ENCODE measurements around the gene KRTAP10-2. TPM values are rescaled to one million over a fixed set of nuclear protein-coding genes. Genes with fewer than 3 reads are reported as not detected.

KRTAP10-2 gene
- total RNA-seq, 1 experiment from 2014 or later = not detected

DNA sequence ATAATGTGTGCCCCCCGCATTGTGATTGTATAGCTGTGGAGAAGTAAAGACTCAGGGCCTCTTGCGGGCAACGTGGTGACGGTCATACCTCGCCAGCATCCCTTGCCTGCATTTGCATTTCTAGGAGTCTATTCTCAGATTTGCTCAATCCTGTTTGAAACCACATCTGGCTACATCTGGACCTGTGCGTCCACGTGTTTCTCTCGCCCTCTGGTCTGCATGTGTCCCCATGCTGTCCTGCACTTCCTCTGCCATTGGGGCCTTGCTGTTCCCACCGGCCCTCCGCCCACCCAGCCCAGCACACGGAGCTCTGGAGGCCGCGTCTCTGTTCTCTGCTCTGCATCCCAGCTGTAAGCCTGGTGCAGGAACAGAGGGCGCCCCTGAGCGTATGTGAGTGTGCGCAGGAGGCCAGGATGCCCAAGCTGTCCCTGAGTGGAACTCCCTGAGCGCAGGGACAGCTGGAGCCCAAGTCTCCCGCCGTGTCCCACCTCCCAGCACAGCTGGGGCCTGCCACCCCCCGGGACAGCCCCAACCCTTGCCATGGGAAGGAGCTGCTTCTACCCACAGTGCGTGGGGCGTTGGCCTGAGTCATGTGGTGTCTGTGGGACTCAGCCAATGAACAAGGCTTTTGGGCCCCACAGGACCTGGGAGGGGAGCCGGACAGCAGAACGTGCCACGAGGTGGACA lies 1.6 kb downstream of the KRTAP10-2 start:
- Histone ChIP-seq H3F3A (ENCODE audit: insufficient read depth, low read depth) (no peaks in the 10 kb centered on the region), H3K79me2 (ENCODE audit: low read depth) (no peaks in the 10 kb centered on the region), H3K4me2 (no peak overlapping the region), H3K27ac (no peak overlapping the region), H3K9me3 (ENCODE audit: insufficient read depth, low read depth) (no peaks in the 10 kb centered on the region), H3K4me3 (no peak overlapping the region), H4K20me1 (ENCODE audit: insufficient read depth) (no peaks in the 10 kb centered on the region), H3K9me2 (ENCODE audit: insufficient read depth) (no peaks in the 10 kb centered on the region), H3K27me3 (ENCODE audit: insufficient read depth, low read depth) (peaks cover 63% of the 10 kb centered on the region), H3K4me1 (replicated peaks; ENCODE audit: insufficient read depth) (no peaks in the 10 kb centered on the region), H2AFZ (no peak overlapping the region), H3K36me3 (ENCODE audit: low read depth) (no peaks in the 10 kb centered on the region)
- no peak for DNase-seq
- no TSS peak for BruUV-seq (replicated peaks)
- ChIA-PET POLR2A (ENCODE audit: unreplicated experiment) (no interaction called here), CTCF (no interaction called here)
- intact Hi-C loops (cut with micrococcal nuclease; ENCODE audit: unreplicated experiment) = no loop called here
- TF ChIP-seq, protein P1, sequence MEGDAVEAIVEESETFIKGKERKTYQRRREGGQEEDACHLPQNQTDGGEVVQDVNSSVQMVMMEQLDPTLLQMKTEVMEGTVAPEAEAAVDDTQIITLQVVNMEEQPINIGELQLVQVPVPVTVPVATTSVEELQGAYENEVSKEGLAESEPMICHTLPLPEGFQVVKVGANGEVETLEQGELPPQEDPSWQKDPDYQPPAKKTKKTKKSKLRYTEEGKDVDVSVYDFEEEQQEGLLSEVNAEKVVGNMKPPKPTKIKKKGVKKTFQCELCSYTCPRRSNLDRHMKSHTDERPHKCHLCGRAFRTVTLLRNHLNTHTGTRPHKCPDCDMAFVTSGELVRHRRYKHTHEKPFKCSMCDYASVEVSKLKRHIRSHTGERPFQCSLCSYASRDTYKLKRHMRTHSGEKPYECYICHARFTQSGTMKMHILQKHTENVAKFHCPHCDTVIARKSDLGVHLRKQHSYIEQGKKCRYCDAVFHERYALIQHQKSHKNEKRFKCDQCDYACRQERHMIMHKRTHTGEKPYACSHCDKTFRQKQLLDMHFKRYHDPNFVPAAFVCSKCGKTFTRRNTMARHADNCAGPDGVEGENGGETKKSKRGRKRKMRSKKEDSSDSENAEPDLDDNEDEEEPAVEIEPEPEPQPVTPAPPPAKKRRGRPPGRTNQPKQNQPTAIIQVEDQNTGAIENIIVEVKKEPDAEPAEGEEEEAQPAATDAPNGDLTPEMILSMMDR (conservative IDR thresholded peaks at IDR 0.05) = no peak
- no peak for TF ChIP-seq EZH2 (IDR thresholded peaks at IDR 0.05; ENCODE audit: low read depth)

DNA sequence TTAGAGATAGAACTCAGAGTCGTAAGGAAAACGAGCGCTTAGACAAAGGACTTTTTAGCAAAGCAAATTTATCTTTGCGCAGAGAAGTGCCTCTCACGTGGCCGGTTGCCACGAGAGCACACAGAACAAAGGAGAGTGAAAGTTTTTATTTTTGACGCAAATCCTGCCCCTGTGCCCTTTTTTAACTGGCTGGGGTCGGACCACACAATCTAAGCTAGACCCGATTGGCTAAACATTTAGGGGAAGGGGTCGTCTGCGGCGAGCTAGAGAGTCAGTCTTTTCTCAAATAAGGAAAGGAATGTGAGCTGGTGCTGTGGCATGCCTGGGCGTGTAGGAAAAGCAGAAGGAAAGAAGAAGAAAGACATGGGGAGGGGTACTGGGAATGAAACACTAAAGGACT lies 2.4 kb downstream of the KRTAP10-2 start:
- Histone ChIP-seq H3K9me2 (ENCODE audit: insufficient read depth) (no peaks in the 10 kb centered on the region), H3K4me1 (replicated peaks; ENCODE audit: insufficient read depth) (no peaks in the 10 kb centered on the region), H3K36me3 (ENCODE audit: low read depth) (no peaks in the 10 kb centered on the region), H2AFZ (no peak overlapping the region), H4K20me1 (ENCODE audit: insufficient read depth) (no peaks in the 10 kb centered on the region), H3K79me2 (ENCODE audit: low read depth) (no peaks in the 10 kb centered on the region), H3F3A (ENCODE audit: insufficient read depth, low read depth) (no peaks in the 10 kb centered on the region), H3K27me3 (ENCODE audit: insufficient read depth, low read depth) (peaks cover 56% of the 10 kb centered on the region), H3K4me2 (no peak overlapping the region), H3K27ac (no peak overlapping the region), H3K9me3 (ENCODE audit: insufficient read depth, low read depth) (no peaks in the 10 kb centered on the region), H3K4me3 (no peak overlapping the region)
- intact Hi-C loops (cut with micrococcal nuclease; ENCODE audit: unreplicated experiment) = no loop called here
- CTCF ChIA-PET = no interaction called here
- POLR2A ChIA-PET (ENCODE audit: unreplicated experiment) = no interaction called here
- no peak for TF ChIP-seq EZH2 (IDR thresholded peaks at IDR 0.05; ENCODE audit: low read depth)
- TF ChIP-seq, protein P1 (conservative IDR thresholded peaks at IDR 0.05) = no peak
- no TSS peak for BruUV-seq (replicated peaks)
- DNase-seq = no peak

DNA sequence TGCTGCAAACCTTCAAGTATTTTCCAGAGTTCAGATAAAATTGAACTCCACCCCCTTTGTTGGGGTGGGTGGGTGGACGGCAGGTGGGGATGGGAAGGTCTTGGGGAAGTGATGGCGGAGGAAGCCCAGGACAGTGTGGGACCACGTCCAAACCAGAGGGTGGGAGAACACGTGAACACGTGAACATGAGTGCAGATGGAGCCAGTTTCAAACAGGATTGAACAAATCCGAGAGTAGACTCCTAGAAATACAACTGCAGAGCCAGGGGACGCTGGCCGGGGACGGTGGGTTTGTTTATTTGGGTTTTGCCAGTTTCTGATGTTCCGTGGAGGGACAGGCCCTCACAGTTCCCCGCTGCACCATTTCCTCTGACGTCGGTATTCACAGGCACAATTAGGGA lies 2.9 kb downstream of the KRTAP10-2 start:
- H3K79me2 ChIP-seq (ENCODE audit: low read depth) = no peaks in the 10 kb centered on the region
- H3K9me3 ChIP-seq (ENCODE audit: insufficient read depth, low read depth) = no peaks in the 10 kb centered on the region
- no peaks in the 10 kb centered on the region for H3K4me1 ChIP-seq (replicated peaks; ENCODE audit: insufficient read depth)
- no peak overlapping the region for H3K4me2 ChIP-seq
- no peak overlapping the region for H2AFZ ChIP-seq
- DNase-seq = no peak
- H4K20me1 ChIP-seq (ENCODE audit: insufficient read depth) = no peaks in the 10 kb centered on the region
- no peaks in the 10 kb centered on the region for H3K36me3 ChIP-seq (ENCODE audit: low read depth)
- H3F3A ChIP-seq (ENCODE audit: insufficient read depth, low read depth) = no peaks in the 10 kb centered on the region
- no peak overlapping the region for H3K27ac ChIP-seq
- BruUV-seq (replicated peaks) = no TSS peak
- ChIA-PET CTCF (no interaction called here), POLR2A (ENCODE audit: unreplicated experiment) (no interaction called here)
- H3K27me3 ChIP-seq (ENCODE audit: insufficient read depth, low read depth) = peaks cover 50% of the 10 kb centered on the region
- TF ChIP-seq EZH2 (IDR thresholded peaks at IDR 0.05; ENCODE audit: low read depth) = no peak
- TF ChIP-seq, protein P1 (conservative IDR thresholded peaks at IDR 0.05) = no peak
- H3K9me2 ChIP-seq (ENCODE audit: insufficient read depth) = no peaks in the 10 kb centered on the region
- no peak overlapping the region for H3K4me3 ChIP-seq
- intact Hi-C loops (cut with micrococcal nuclease; ENCODE audit: unreplicated experiment) = no loop called here
